KMS-11 (cell line): ENCODE results near the gene CYP26B1.

Experiments used
- H2AFZ ChIP-seq: fragments of 200-600 bp; sonication (generic); 2 replicates; pipeline ENCODE4 v1.6.1; 2016; ENCODE audit warnings: antibody characterized with exemption, mixed run types, low read depth
- H3K27ac ChIP-seq: fragments of 200-600 bp; sonication (generic); 2 replicates; pipeline ENCODE4 v1.6.1; 2016; ENCODE audit warnings: mild to moderate bottlenecking, mixed run types
- H3K27me3 ChIP-seq: fragments of 200-600 bp; sonication (generic); 2 replicates; pipeline ENCODE4 v1.6.1; 2017; ENCODE audit warnings: mild to moderate bottlenecking, low read depth, mixed run types, moderate library complexity; ENCODE audit not compliant: insufficient read depth
- H3K36me3 ChIP-seq: fragments of 200-600 bp; sonication (generic); 2 replicates; pipeline ENCODE4 v1.6.1; 2017; ENCODE audit warnings: mild to moderate bottlenecking, mixed run types; ENCODE audit not compliant: insufficient read depth
- H3K4me1 ChIP-seq: fragments of 200-600 bp; sonication (generic); 2 replicates; pipeline ENCODE4 v1.6.1; 2016; ENCODE audit warnings: mild to moderate bottlenecking, low read depth, mixed run types; ENCODE audit not compliant: poor library complexity, severe bottlenecking
- H3K4me2 ChIP-seq: fragments of 200-600 bp; sonication (generic); 2 replicates; pipeline ENCODE4 v1.7.0; 2016; ENCODE audit warnings: mild to moderate bottlenecking, mixed run types
- H3K4me3 ChIP-seq: fragments of 200-600 bp; sonication (generic); IDR thresholded peaks from 2 replicates; pipeline ENCODE4 v1.6.1; 2017; ENCODE audit warnings: low read depth, low read length, mixed read lengths; ENCODE audit not compliant: insufficient read depth
- H3K79me2 ChIP-seq: fragments of 200-600 bp; sonication (generic); 2 replicates; pipeline ENCODE4 v1.6.1; 2016; ENCODE audit warnings: low read depth, mixed run types; ENCODE audit not compliant: insufficient read depth
- H3K9ac ChIP-seq: fragments of 200-600 bp; sonication (generic); 2 replicates; pipeline ENCODE4 v1.6.1; 2016; ENCODE audit warnings: mild to moderate bottlenecking, mixed run types
- H4K20me1 ChIP-seq: fragments of 200-600 bp; sonication (generic); 2 replicates; pipeline ENCODE4 v1.6.1; 2016; ENCODE audit warnings: mild to moderate bottlenecking, mixed run types; ENCODE audit not compliant: insufficient read depth
- TF ChIP-seq, protein P1 (sequence below): fragments of 200-600 bp; sonication (generic); conservative IDR thresholded peaks from 2 replicates; pipeline ENCODE4 v1.6.1; 2017; ENCODE audit warnings: low read depth, mild to moderate bottlenecking, antibody characterized with exemption, low read length, moderate library complexity, mixed read lengths

Gene CYP26B1

DNA sequence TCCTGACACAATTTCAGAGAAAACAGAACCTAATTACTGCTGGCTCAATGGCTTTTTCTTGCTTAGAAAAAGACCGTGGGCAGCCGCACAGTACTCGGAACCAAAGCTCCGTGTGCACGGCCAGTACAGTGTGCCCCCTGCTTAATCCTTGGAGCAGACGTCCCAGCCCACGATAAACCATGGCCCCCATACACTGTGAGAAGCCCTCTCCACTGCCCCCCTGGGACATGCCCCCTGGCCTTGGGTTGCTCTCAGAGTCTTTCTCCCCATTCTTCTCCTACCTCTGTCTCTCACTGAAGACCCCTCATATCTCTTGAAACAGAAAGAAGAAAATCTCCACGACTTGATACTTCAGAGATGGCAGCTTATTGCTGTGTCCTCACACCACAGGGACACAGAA, 44.0 kb downstream of the CYP26B1 start:
- Histone ChIP-seq H2AFZ (no peak overlapping the region), H3K79me2 (no peaks in the 10 kb centered on the region), H3K9ac (no peak overlapping the region), H3K36me3 (no peaks in the 10 kb centered on the region), H3K27ac (no peak overlapping the region), H3K4me2 (no peak overlapping the region), H3K4me3 (no peak overlapping the region), H4K20me1 (no peaks in the 10 kb centered on the region), H3K27me3 (no peaks in the 10 kb centered on the region), H3K4me1 (no peaks in the 10 kb centered on the region)
- TF ChIP-seq, protein P1, sequence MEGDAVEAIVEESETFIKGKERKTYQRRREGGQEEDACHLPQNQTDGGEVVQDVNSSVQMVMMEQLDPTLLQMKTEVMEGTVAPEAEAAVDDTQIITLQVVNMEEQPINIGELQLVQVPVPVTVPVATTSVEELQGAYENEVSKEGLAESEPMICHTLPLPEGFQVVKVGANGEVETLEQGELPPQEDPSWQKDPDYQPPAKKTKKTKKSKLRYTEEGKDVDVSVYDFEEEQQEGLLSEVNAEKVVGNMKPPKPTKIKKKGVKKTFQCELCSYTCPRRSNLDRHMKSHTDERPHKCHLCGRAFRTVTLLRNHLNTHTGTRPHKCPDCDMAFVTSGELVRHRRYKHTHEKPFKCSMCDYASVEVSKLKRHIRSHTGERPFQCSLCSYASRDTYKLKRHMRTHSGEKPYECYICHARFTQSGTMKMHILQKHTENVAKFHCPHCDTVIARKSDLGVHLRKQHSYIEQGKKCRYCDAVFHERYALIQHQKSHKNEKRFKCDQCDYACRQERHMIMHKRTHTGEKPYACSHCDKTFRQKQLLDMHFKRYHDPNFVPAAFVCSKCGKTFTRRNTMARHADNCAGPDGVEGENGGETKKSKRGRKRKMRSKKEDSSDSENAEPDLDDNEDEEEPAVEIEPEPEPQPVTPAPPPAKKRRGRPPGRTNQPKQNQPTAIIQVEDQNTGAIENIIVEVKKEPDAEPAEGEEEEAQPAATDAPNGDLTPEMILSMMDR = no peak

DNA sequence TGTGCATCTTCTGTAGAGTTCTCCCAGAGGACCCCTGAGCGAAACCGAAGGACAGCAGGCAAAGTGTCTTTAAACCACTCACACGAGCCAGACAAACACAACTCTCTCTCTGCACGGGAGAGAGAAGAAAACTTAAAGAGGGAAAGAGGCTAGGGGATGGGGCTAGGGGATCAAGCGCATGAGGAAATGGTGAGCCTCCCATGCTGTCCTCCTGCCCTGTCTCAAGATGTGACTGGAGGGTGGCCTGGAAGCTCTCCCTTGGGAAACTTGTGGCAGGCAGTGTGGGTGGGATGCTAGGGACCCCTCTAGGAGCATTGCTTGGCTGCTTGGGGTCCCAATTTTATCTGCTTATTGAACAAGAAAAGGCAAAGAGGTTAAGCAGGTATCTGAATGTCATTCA, 44.5 kb downstream of the CYP26B1 start:
- Histone ChIP-seq H3K27me3 (no peaks in the 10 kb centered on the region), H3K4me2 (no peak overlapping the region), H4K20me1 (no peaks in the 10 kb centered on the region), H3K4me1 (no peaks in the 10 kb centered on the region), H3K9ac (no peak overlapping the region), H3K4me3 (no peak overlapping the region), H3K79me2 (no peaks in the 10 kb centered on the region), H2AFZ (no peak overlapping the region), H3K36me3 (no peaks in the 10 kb centered on the region), H3K27ac (no peak overlapping the region)
- TF ChIP-seq, protein P1 = no peak

DNA sequence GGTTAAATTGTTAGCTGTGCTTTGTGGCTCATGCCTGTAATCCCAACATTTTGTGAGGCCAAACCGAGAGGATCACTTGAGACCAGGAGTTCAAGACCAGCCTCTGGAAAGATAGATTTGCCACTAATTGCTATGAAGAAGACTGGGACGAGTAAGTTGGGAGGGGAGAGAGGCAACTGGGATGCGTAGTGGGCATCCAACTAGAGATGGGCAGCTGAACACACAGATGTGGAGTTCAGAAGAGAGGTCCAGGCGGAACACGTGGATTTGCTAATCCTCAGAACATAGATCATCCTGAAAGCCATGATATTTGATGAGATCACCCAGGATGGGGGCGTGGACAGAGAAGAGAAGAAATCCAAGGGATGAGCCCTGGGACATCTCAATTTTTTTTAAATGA, 48.7 kb downstream of the CYP26B1 start:
- H3K27ac ChIP-seq = no peak overlapping the region
- no peak overlapping the region for H3K4me3 ChIP-seq
- H3K36me3 ChIP-seq = no peaks in the 10 kb centered on the region
- no peak overlapping the region for H3K9ac ChIP-seq
- TF ChIP-seq, protein P1 = no peak
- no peaks in the 10 kb centered on the region for H3K27me3 ChIP-seq
- H3K79me2 ChIP-seq = no peaks in the 10 kb centered on the region
- no peaks in the 10 kb centered on the region for H3K4me1 ChIP-seq
- H3K4me2 ChIP-seq = no peak overlapping the region
- no peaks in the 10 kb centered on the region for H4K20me1 ChIP-seq
- no peak overlapping the region for H2AFZ ChIP-seq

DNA sequence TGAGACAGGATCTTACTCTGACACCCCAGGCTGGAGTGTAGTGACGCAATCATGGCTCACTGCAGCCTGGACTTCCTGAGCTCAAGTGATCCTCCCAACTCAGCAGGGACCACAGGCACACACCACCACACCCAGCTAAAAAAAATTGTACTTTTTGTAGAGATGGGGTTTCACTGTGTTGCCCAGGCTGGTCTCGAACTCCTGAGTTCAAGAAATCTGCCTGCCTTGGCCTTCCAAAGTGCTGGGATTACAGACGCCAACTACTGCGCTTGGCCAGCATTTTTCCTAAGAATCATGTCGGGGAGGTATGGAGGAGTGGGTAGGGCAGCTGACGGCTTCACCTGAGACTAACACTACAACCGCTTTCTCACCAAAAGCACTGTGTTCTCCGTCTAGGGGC, 50.4 kb downstream of the CYP26B1 start:
- Histone ChIP-seq H4K20me1 (no peaks in the 10 kb centered on the region), H3K27me3 (no peaks in the 10 kb centered on the region), H3K27ac (no peak overlapping the region), H3K4me3 (no peak overlapping the region), H3K36me3 (no peaks in the 10 kb centered on the region), H3K4me2 (no peak overlapping the region), H3K9ac (no peak overlapping the region), H3K4me1 (no peaks in the 10 kb centered on the region), H3K79me2 (no peaks in the 10 kb centered on the region), H2AFZ (no peak overlapping the region)
- TF ChIP-seq, protein P1 = no peak

DNA sequence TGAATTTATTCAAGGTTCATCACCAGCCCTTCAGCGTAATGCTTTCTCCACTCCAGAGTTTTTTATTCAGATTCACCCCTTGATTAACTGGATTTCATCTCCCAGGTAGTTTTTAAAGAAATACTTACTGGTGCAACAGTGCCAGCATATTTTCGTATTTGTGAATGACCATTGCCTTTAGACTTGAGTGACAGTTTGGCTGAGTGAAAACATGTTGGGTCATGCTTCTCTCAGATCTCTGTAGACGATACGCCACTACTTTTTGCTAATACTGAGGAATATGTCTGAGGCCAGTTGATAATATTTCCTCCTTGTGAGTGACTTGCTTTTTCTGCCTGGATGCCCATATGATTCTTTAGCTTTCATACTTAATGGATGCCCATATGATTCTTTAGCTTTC, 51.5 kb downstream of the CYP26B1 start:
- no peak overlapping the region for H2AFZ ChIP-seq
- no peak overlapping the region for H3K4me3 ChIP-seq
- no peaks in the 10 kb centered on the region for H3K4me1 ChIP-seq
- TF ChIP-seq, protein P1 = no peak
- no peak overlapping the region for H3K9ac ChIP-seq
- H3K36me3 ChIP-seq = no peaks in the 10 kb centered on the region
- no peak overlapping the region for H3K4me2 ChIP-seq
- no peaks in the 10 kb centered on the region for H3K79me2 ChIP-seq
- no peak overlapping the region for H3K27ac ChIP-seq
- H3K27me3 ChIP-seq = no peaks in the 10 kb centered on the region
- H4K20me1 ChIP-seq = no peaks in the 10 kb centered on the region
